ENCODE measurements around the gene HBS1L.

- TF ChIP-seq, protein P1, sequence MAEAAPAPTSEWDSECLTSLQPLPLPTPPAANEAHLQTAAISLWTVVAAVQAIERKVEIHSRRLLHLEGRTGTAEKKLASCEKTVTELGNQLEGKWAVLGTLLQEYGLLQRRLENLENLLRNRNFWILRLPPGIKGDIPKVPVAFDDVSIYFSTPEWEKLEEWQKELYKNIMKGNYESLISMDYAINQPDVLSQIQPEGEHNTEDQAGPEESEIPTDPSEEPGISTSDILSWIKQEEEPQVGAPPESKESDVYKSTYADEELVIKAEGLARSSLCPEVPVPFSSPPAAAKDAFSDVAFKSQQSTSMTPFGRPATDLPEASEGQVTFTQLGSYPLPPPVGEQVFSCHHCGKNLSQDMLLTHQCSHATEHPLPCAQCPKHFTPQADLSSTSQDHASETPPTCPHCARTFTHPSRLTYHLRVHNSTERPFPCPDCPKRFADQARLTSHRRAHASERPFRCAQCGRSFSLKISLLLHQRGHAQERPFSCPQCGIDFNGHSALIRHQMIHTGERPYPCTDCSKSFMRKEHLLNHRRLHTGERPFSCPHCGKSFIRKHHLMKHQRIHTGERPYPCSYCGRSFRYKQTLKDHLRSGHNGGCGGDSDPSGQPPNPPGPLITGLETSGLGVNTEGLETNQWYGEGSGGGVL (tag by site-specific recombination; IDR thresholded peaks at IDR 0.05) = no peak
- TF ChIP-seq ZNF777 (tag by site-specific recombination; IDR thresholded peaks at IDR 0.05; ENCODE audit: borderline replicate concordance) (no peak), ZNF629 (tag by site-specific recombination; IDR thresholded peaks at IDR 0.05) (no peak)
Observed at GRCh38 chr6:135097172-135097571, 42.5 kb upstream of the HBS1L start.
